SK-N-SH (cell line): ENCODE data around the gene SCD5. TPM values are rescaled to one million over a fixed set of nuclear protein-coding genes. Genes with fewer than 3 reads are reported as not detected.

Experiments
- CTCF ChIA-PET: fragments of 300-600, 350-600 bp; formaldehyde crosslinking; extraction: SDS; loops from one replicate; lab custom pipeline; 2021; lab: Yijun Ruan, JAX
- POLR2A ChIA-PET: fragments of 350-600 bp; sonication (Branson Sonifier 250); formaldehyde crosslinking; extraction: SDS; loops from one replicate; lab custom pipeline; 2020; ENCODE audit warnings: antibody characterized with exemption, inconsistent platforms; lab: Yijun Ruan, JAX
- DNase-seq: peaks from one replicate; pipeline ENCODE4 v3.0.0; 2012
- H2AFZ ChIP-seq: fragments of 200-600 bp; sonication (generic); 2 replicates; pipeline ENCODE4 v1.8.1; 2016; ENCODE audit warnings: antibody characterized with exemption, mild to moderate bottlenecking, low read depth
- H3F3A ChIP-seq: fragments of 200-600 bp; sonication (generic); replicated peaks from 2 replicates; pipeline ENCODE3; 2016; ENCODE audit warnings: antibody characterized with exemption, mild to moderate bottlenecking; ENCODE audit not compliant: insufficient read depth
- H3K27ac ChIP-seq, 2 experiments: fragments of 200-500 bp in 1 of 2; fragments of 200-600 bp in 1 of 2; sonication (Bioruptor generic) in 1 of 2; sonication (generic), shearing (Covaris generic) in 1 of 2; 2 replicates each; pipeline versions ENCODE4 v1.5.1 to v1.6.1; 2014 to 2016; ENCODE audit warnings: low read depth in 2 of 2, inconsistent platforms in 1 of 2, low read length in 1 of 2, mild to moderate bottlenecking in 1 of 2, mixed read lengths in 1 of 2
- H3K27me3 ChIP-seq: fragments of 200-600 bp; sonication (generic), shearing (Covaris generic); 2 replicates; pipeline ENCODE4 v1.6.1; 2016; ENCODE audit warnings: mixed run types; ENCODE audit not compliant: insufficient read depth
- H3K36me3 ChIP-seq, 2 experiments: fragments of 200-500 bp in 1 of 2; fragments of 200-600 bp in 1 of 2; sonication (Bioruptor generic) in 1 of 2; sonication (generic) in 1 of 2; replicated peaks in 1 of 2; 2 replicates each; pipeline versions ENCODE3 to v1.5.1; 2014 to 2016; ENCODE audit warnings: low read length in 1 of 2, mild to moderate bottlenecking in 1 of 2; ENCODE audit not compliant: insufficient read depth in 2 of 2, control insufficient read depth in 1 of 2
- H3K4me1 ChIP-seq, 2 experiments: fragments of 200-500 bp in 1 of 2; fragments of 200-600 bp in 1 of 2; sonication (Bioruptor generic) in 1 of 2; sonication (generic), shearing (Covaris generic) in 1 of 2; 2 replicates each; pipeline versions ENCODE4 v1.5.1 to v1.6.1; 2014 to 2016; ENCODE audit warnings: low read depth in 1 of 2, low read length in 1 of 2, mixed run types in 1 of 2; ENCODE audit not compliant: insufficient read depth in 2 of 2, control insufficient read depth in 1 of 2
- H3K4me2 ChIP-seq: fragments of 200-600 bp; sonication (generic), shearing (Covaris generic); 2 replicates; pipeline ENCODE4 v1.6.1; 2017; ENCODE audit warnings: mixed run types
- H3K4me3 ChIP-seq, 2 experiments: fragments of 200-500 bp in 1 of 2; fragments of 200-600 bp in 1 of 2; sonication (Bioruptor generic) in 1 of 2; sonication (generic), shearing (Covaris generic) in 1 of 2; 2 replicates each; pipeline versions ENCODE4 v1.5.1 to v1.8.1; 2014 to 2016; ENCODE audit warnings: low read depth in 2 of 2, inconsistent platforms in 1 of 2, low read length in 1 of 2, mild to moderate bottlenecking in 1 of 2, mixed read lengths in 1 of 2, moderate library complexity in 1 of 2
- H3K79me2 ChIP-seq: fragments of 200-600 bp; sonication (generic); 2 replicates; pipeline ENCODE4 v1.8.1; 2017; ENCODE audit warnings: mild to moderate bottlenecking; ENCODE audit not compliant: insufficient read depth
- H3K9ac ChIP-seq: fragments of 200-600 bp; sonication (generic); 2 replicates; pipeline ENCODE4 v1.6.1; 2017; ENCODE audit warnings: mixed run types
- H3K9me2 ChIP-seq: fragments of 200-600 bp; sonication (generic); 2 replicates; pipeline ENCODE4 v1.6.1; 2017; ENCODE audit warnings: mixed run types
- H3K9me3 ChIP-seq: fragments of 200-600 bp; sonication (generic); 2 replicates; pipeline ENCODE4 v1.6.1; 2017; ENCODE audit warnings: mixed run types, mild to moderate bottlenecking, moderate library complexity
- H4K20me1 ChIP-seq: fragments of 200-600 bp; sonication (generic); 2 replicates; pipeline ENCODE4 v1.6.1; 2017; ENCODE audit warnings: mild to moderate bottlenecking, mixed run types; ENCODE audit not compliant: insufficient read depth
- CHD2 ChIP-seq: fragments of 150-350 bp; IDR thresholded peaks from 2 replicates; pipeline ENCODE4 v1.6.1; 2018; ENCODE audit warnings: low read length; ENCODE audit not compliant: partially characterized antibody
- ELF1 ChIP-seq: IDR thresholded peaks from 2 replicates; pipeline ENCODE4 v1.4.0; 2012
- EZH2phosphoT487 ChIP-seq: fragments of 200-600 bp; sonication (generic); IDR thresholded peaks from 2 replicates; pipeline ENCODE4 v1.6.1; 2017; ENCODE audit warnings: low read depth, mixed run types, mild to moderate bottlenecking, antibody characterized with exemption, moderate library complexity, borderline replicate concordance
- FOXJ3 ChIP-seq: sonication (generic); formaldehyde crosslinking; IDR thresholded peaks from 2 replicates; pipeline ENCODE4 v1.5.1; 2020; ENCODE audit warnings: mild to moderate bottlenecking, missing genetic modification reagents
- GATA2 ChIP-seq: sonication (generic); formaldehyde crosslinking; IDR thresholded peaks from 2 replicates; pipeline ENCODE4 v1.5.0; 2020; ENCODE audit warnings: mild to moderate bottlenecking, missing genetic modification reagents
- JUND ChIP-seq: IDR thresholded peaks from 2 replicates; pipeline ENCODE4 v1.4.0; 2012
- MAX ChIP-seq: IDR thresholded peaks from 2 replicates; pipeline ENCODE4 v1.4.0; 2012; ENCODE audit warnings: low read depth
- MEF2A ChIP-seq: IDR thresholded peaks from 2 replicates; pipeline ENCODE4 v1.4.0; 2012; ENCODE audit warnings: low read depth, borderline replicate concordance
- NFIC ChIP-seq: IDR thresholded peaks from 2 replicates; pipeline ENCODE4 v1.4.0; 2012; ENCODE audit warnings: borderline replicate concordance
- NRF1 ChIP-seq: IDR thresholded peaks from 2 replicates; pipeline ENCODE4 v1.6.1; 2012; ENCODE audit warnings: low read depth, mild to moderate bottlenecking, low read length
- RCOR1 ChIP-seq: fragments of 150-350 bp; IDR thresholded peaks from 2 replicates; pipeline ENCODE4 v1.6.1; 2017; ENCODE audit warnings: antibody characterized with exemption, low read length
- REST ChIP-seq: IDR thresholded peaks from 2 replicates; pipeline ENCODE4 v1.6.1; 2012; ENCODE audit warnings: mild to moderate bottlenecking, low read depth, low read length, moderate library complexity
- RFX5 ChIP-seq: IDR thresholded peaks from 2 replicates; pipeline ENCODE4 v1.6.1; 2012; ENCODE audit warnings: mild to moderate bottlenecking, improper control_type of control experiment, low read length
- SIN3A ChIP-seq: IDR thresholded peaks from 2 replicates; pipeline ENCODE4 v1.6.1; 2012; ENCODE audit warnings: low read depth, mild to moderate bottlenecking, low read length, moderate library complexity, borderline replicate concordance
- TAF1 ChIP-seq: IDR thresholded peaks from 2 replicates; pipeline ENCODE4 v1.6.1; 2012; ENCODE audit warnings: low read depth, mild to moderate bottlenecking, low read length, moderate library complexity, borderline replicate concordance
- TEAD4 ChIP-seq: IDR thresholded peaks from 2 replicates; pipeline ENCODE4 v1.4.0; 2012; ENCODE audit warnings: mild to moderate bottlenecking, borderline replicate concordance; ENCODE audit not compliant: insufficient read depth
- WGBS: methylation state at CpG from one replicate; pipeline ENCODE4 v1.1.6; 2017; ENCODE audit warnings: low lambda C conversion rate; 5-methylcytosine and 5-hydroxymethylcytosine counted together
- polyA plus RNA-seq, 3 experiments: library from polyadenylated mRNA; depleted of rRNA; stranded (reverse); fragments of >200 nt; gene quantifications; 2 replicates each; pipeline ENCODE4 v1.2.3, GENCODE V29; 2012

The SCD5 gene
- polyA plus RNA-seq, 1 of the 3 experiments (the other 2 are of a cell fraction): 23.7 TPM

- H3K27me3 ChIP-seq: no peaks in the 10 kb centered on the region
- WGBS: 63% methylated on average over 1 of the region's 1 CpG
- no peak overlapping the region for H3K4me3 ChIP-seq
- no peak overlapping the region for H2AFZ ChIP-seq
- H3K79me2 ChIP-seq: peaks cover 27% of the 10 kb centered on the region
- ChIA-PET POLR2A (no interaction called here), CTCF (interaction anchor here (0.7 to 9.2 kb wide), 2 partner anchors 15 to 244 kb away, joined by 3 to 52 read pairs; no protein-coding TSS in a partner anchor)
- no peaks in the 10 kb centered on the region for H3F3A ChIP-seq
- DNase-seq: no peak
- peaks cover 9% of the 10 kb centered on the region; the same call in 1 of the 2 replicates for H4K20me1 ChIP-seq
- TF ChIP-seq SIN3A: no peak
- TF ChIP-seq ELF1: no peak
- TF ChIP-seq JUND: no peak
- TF ChIP-seq EZH2phosphoT487: no peak
- no peak for TF ChIP-seq FOXJ3 (CRISPR knock-in tag)
- no peak for TF ChIP-seq GATA2 (CRISPR knock-in tag)
- TF ChIP-seq NRF1: no peak
- no peak for TF ChIP-seq RFX5
- TF ChIP-seq NFIC: no peak
- no peak for TF ChIP-seq MAX
- TF ChIP-seq TEAD4: no peak
- TF ChIP-seq REST: no peak
- no peak for TF ChIP-seq CHD2
- TF ChIP-seq MEF2A: no peak
- no peak for TF ChIP-seq TAF1
- TF ChIP-seq RCOR1: no peak
- H3K9me2 ChIP-seq: no peaks in the 10 kb centered on the region
- no peaks in the 10 kb centered on the region; a peak in 1 of 4 replicates for H3K4me1 ChIP-seq
- H3K9ac ChIP-seq: no peak overlapping the region
- H3K27ac ChIP-seq: no peak overlapping the region
- peaks cover 0 to 5% of the 10 kb centered on the region in 2 experiments for H3K36me3 ChIP-seq
- no peak overlapping the region for H3K4me2 ChIP-seq
- H3K9me3 ChIP-seq: no peaks in the 10 kb centered on the region
Measured at GRCh38 chr4:82705928-82706300, 92.7 kb downstream of the SCD5 start.
